GM13977 (cell line): ENCODE results near the gene NID1.

Experiments used
- DNase-seq: peaks from one replicate; pipeline ENCODE4 v3.0.0; 2012; ENCODE audit warnings: low spot score
- CTCF ChIP-seq: IDR thresholded peaks from 2 replicates; pipeline ENCODE4 v1.5.1; 2012; ENCODE audit warnings: mild to moderate bottlenecking, control low read depth; ENCODE audit not compliant: insufficient read depth; ENCODE audit errors: extremely low read depth, missing control alignments
- in situ Hi-C: fragments of 300-500 bp; cut with MboI; formaldehyde crosslinking; loops from one replicate; pipeline ENCODE4 v1.12.0; 2022; ENCODE audit warnings: low sequenced_read_pairs, low pct_unique_long_range_greater_than_20kb, mixed read lengths, inconsistent platforms; ENCODE audit not compliant: unreplicated experiment

NID1 gene

GRCh38 chr1:236023926-236024565 lies 40.8 kb downstream of the NID1 start:
- TF ChIP-seq CTCF: no peak
- in situ Hi-C loops: no loop called here
- no peak for DNase-seq

GRCh38 chr1:236021424-236022135 lies 43.3 kb downstream of the NID1 start:
- no peak for TF ChIP-seq CTCF
- in situ Hi-C loops: no loop called here
- DNase-seq: no peak

- no peak for TF ChIP-seq CTCF
- no peak for DNase-seq
- in situ Hi-C loops: no loop called here
Measured at GRCh38 chr1:236020359-236021219, 44.3 kb downstream of the NID1 start.

- no peak for DNase-seq
- in situ Hi-C loops: no loop called here
- no peak for TF ChIP-seq CTCF
Measured at GRCh38 chr1:236018885-236019453, 45.9 kb downstream of the NID1 start.

DNA sequence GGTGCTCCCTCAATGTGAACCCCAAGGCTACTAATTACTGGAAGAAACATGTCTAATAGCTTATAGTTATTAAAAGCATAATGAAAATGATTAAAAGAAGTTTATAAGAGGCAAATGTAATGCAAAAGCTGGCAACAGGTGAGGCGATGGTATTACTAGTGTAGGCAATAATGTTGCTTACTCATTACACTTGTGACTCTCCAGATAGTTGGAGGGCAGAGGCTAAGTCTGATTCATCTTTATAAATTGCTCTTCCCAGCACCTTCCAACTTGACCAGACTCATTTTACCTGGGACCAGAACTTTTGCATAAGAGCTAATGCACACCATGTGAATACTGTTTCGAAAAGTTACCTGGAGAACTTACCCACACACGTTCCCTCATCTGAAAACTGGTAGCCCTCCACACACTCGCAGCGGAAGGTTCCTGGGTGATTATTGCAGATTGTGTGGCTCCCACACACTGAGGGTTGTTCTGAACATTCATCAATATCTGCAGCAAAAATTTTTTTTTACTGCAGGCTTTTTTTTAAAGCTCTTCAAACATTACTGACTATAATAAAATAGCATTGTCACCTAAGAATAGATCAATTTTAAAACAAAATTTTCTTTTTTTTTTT lies 48.0 kb downstream of the NID1 start:
- in situ Hi-C loops: no loop called here
- no peak for TF ChIP-seq CTCF
- no peak for DNase-seq

DNA sequence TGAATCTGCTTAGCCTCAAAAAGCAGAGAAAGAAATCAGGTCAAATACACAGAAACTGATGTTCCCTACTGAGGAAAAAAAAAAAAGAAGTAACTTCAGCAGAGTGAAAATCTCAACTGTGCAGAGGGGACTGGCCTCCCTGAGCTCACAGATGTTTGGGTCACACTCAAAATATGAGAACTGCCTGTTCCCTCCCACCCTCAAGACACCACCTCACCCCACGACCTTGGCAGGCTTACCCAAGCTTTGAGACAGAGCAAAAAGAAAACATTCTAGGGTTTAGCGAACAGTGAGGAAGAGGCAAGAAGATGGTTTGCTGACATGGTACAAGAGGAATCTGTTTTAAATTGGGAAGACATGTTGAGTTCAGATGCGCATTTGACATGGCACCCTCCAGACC lies 48.8 kb downstream of the NID1 start:
- DNase-seq: no peak
- in situ Hi-C loops: no loop called here
- no peak for TF ChIP-seq CTCF
